Mesendoderm (in vitro differentiated cells): ENCODE data around the gene PHF11. TPM values are rescaled to one million over a fixed set of nuclear protein-coding genes. Genes with fewer than 3 reads are reported as not detected.

Source experiments
- DNase-seq: peaks from one replicate; pipeline ENCODE4 v3.0.0; 2013
- H2AK5ac ChIP-seq: 2 replicates; pipeline ENCODE4 v1.6.1; 2013; ENCODE audit warnings: low read length, inconsistent platforms
- H2BK120ac ChIP-seq: 2 replicates; pipeline ENCODE4 v1.6.1; 2013; ENCODE audit warnings: low read depth, mild to moderate bottlenecking, low read length, moderate library complexity, mixed read lengths
- H2BK15ac ChIP-seq: replicated peaks from 2 replicates; pipeline ENCODE4 v1.6.1; 2013; ENCODE audit warnings: low read depth, mild to moderate bottlenecking, moderate library complexity
- H2BK5ac ChIP-seq: 2 replicates; pipeline ENCODE4 v1.6.1; 2013; ENCODE audit warnings: low read length, inconsistent platforms
- H3K18ac ChIP-seq: 2 replicates; pipeline ENCODE4 v1.6.1; 2013; ENCODE audit warnings: mild to moderate bottlenecking, low read length, mixed read lengths
- H3K23ac ChIP-seq: one replicate; pipeline ENCODE4 v1.6.1; 2013; ENCODE audit warnings: low read length
- H3K27ac ChIP-seq: 2 replicates; pipeline ENCODE4 v1.5.1; 2013; ENCODE audit warnings: low read depth, mild to moderate bottlenecking, inconsistent platforms, low read length, moderate library complexity
- H3K27me3 ChIP-seq: 2 replicates; pipeline ENCODE4 v1.6.1; 2013; ENCODE audit warnings: low read length, control low read depth, mild to moderate bottlenecking, inconsistent platforms; ENCODE audit not compliant: insufficient read depth, poor library complexity
- H3K36me3 ChIP-seq: 2 replicates; pipeline ENCODE4 v1.6.1; 2013; ENCODE audit warnings: low read length, inconsistent platforms; ENCODE audit not compliant: control insufficient read depth, insufficient read depth
- H3K4ac ChIP-seq: one replicate; pipeline ENCODE4 v1.6.1; 2013; ENCODE audit warnings: low read depth, mild to moderate bottlenecking, low read length, moderate library complexity
- H3K4me1 ChIP-seq: 2 replicates; pipeline ENCODE4 v1.6.1; 2013; ENCODE audit warnings: low read depth, low read length, inconsistent platforms; ENCODE audit not compliant: control insufficient read depth
- H3K4me2 ChIP-seq: 2 replicates; pipeline ENCODE4 v1.6.1; 2013; ENCODE audit warnings: low read length
- H3K4me3 ChIP-seq: 2 replicates; pipeline ENCODE4 v1.5.1; 2013; ENCODE audit warnings: mild to moderate bottlenecking, low read length
- H3K56ac ChIP-seq: one replicate; pipeline ENCODE4 v1.6.1; 2013; ENCODE audit warnings: low read length
- H3K79me1 ChIP-seq: 2 replicates; pipeline ENCODE4 v1.6.1; 2013; ENCODE audit warnings: low read length, inconsistent platforms
- H3K79me2 ChIP-seq: 2 replicates; pipeline ENCODE4 v1.6.1; 2013; ENCODE audit warnings: mild to moderate bottlenecking, low read length; ENCODE audit not compliant: control insufficient read depth, insufficient read depth
- H3K9ac ChIP-seq: 2 replicates; pipeline ENCODE4 v1.6.1; 2013; ENCODE audit warnings: low read length, inconsistent platforms
- H4K5ac ChIP-seq: one replicate; pipeline ENCODE4 v1.6.1; 2013; ENCODE audit warnings: low read length
- H4K8ac ChIP-seq: one replicate; pipeline ENCODE4 v1.6.1; 2013; ENCODE audit warnings: low read depth, mild to moderate bottlenecking, control low read depth, low read length, moderate library complexity
- WGBS: extraction: QIAGEN DNeasy Blood & Tissue Kit; methylation state at CpG from one replicate; pipeline ENCODE4 v1.1.7; 2013; ENCODE audit warnings: low lambda C conversion rate, missing lambda C conversion rate; ENCODE audit not compliant: insufficient coverage; ENCODE audit errors: extremely low coverage; 5-methylcytosine and 5-hydroxymethylcytosine counted together
- polyA plus RNA-seq, 2 experiments: library from polyadenylated mRNA; stranded (reverse); fragments of 200-250 nt; gene quantifications; one replicate each; pipeline ENCODE4 v1.2.3, GENCODE V29; 2013

PHF11 gene
- polyA plus RNA-seq (2013, experiment 1 of 2), result 9.3 TPM
- 9.1 TPM for polyA plus RNA-seq (2013, experiment 2 of 2)

- Histone ChIP-seq H3K23ac (no peak within 1 kb of the TSS), H3K27me3 (no peaks in the 10 kb centered on the region), H3K27ac (peak within 1 kb of the TSS; percentile 68), H3K4ac (peak within 1 kb of the TSS; percentile 41), H4K5ac (no peak within 1 kb of the TSS), H2AK5ac (no peak within 1 kb of the TSS), H2BK120ac (no peak within 1 kb of the TSS), H3K56ac (peak within 1 kb of the TSS; percentile 86), H2BK15ac (no peak within 1 kb of the TSS), H2BK5ac (no peak within 1 kb of the TSS), H3K79me1 (no peaks in the 10 kb centered on the region), H4K8ac (peak within 1 kb of the TSS; percentile 95), H3K4me1 (no peaks in the 10 kb centered on the region), H3K79me2 (no peaks in the 10 kb centered on the region), H3K4me3 (peak within 1 kb of the TSS; percentile 55), H3K36me3 (no peaks in the 10 kb centered on the region), H3K9ac (peak within 1 kb of the TSS; percentile 72), H3K18ac (peak within 1 kb of the TSS; percentile 78), H3K4me2 (peak within 1 kb of the TSS; percentile 31)
- WGBS, result no CpG with 5 or more reads among the region's 71 CpGs
- DNase-seq, result peak; percentile 84
Observed at GRCh38 chr13:49495783-49496762, at the start of gene PHF11. TSS of gene PHF11 (plus strand) at chr13:49495953. CDS start at chr13:49496002, 49 bp downstream.

GRCh38 chr13:49446473-49446872 is 49.3 kb upstream of the PHF11 start:
- Histone ChIP-seq H2BK120ac (no peak overlapping the region), H3K23ac (no peak overlapping the region), H4K8ac (no peak overlapping the region), H4K5ac (no peak overlapping the region), H3K4me1 (no peaks in the 10 kb centered on the region), H2BK15ac (no peak overlapping the region), H2AK5ac (no peak overlapping the region), H3K56ac (no peak overlapping the region), H3K36me3 (no peaks in the 10 kb centered on the region), H3K9ac (no peak overlapping the region), H3K27ac (no peak overlapping the region), H3K4me3 (no peak overlapping the region), H3K4me2 (no peak overlapping the region), H3K4ac (no peak overlapping the region), H3K79me2 (no peaks in the 10 kb centered on the region), H2BK5ac (no peak overlapping the region), H3K79me1 (no peaks in the 10 kb centered on the region), H3K18ac (no peak overlapping the region), H3K27me3 (no peaks in the 10 kb centered on the region)
- no peak for DNase-seq

- Histone ChIP-seq H2BK15ac (no peak overlapping the region), H3K79me1 (no peaks in the 10 kb centered on the region), H3K4me1 (no peaks in the 10 kb centered on the region), H2BK120ac (no peak overlapping the region), H3K36me3 (no peaks in the 10 kb centered on the region), H4K5ac (no peak overlapping the region), H3K4me2 (no peak overlapping the region), H2BK5ac (no peak overlapping the region), H3K4ac (no peak overlapping the region), H3K23ac (no peak overlapping the region), H3K9ac (no peak overlapping the region), H3K27me3 (no peaks in the 10 kb centered on the region), H3K56ac (no peak overlapping the region), H3K27ac (no peak overlapping the region), H3K18ac (no peak overlapping the region), H3K4me3 (no peak overlapping the region), H2AK5ac (no peak overlapping the region), H4K8ac (no peak overlapping the region), H3K79me2 (no peaks in the 10 kb centered on the region)
- no CpG with 5 or more reads among the region's 2 CpGs for WGBS
- DNase-seq, result no peak
Observed at GRCh38 chr13:49448753-49449152, 47.0 kb upstream of the PHF11 start.

GRCh38 chr13:49450105-49450819 is 45.5 kb upstream of the PHF11 start:
- H3K9ac ChIP-seq, result no peak overlapping the region
- H3K56ac ChIP-seq, result no peak overlapping the region
- no peak overlapping the region for H3K4ac ChIP-seq
- no peaks in the 10 kb centered on the region for H3K79me2 ChIP-seq
- no peak overlapping the region for H2AK5ac ChIP-seq
- no peaks in the 10 kb centered on the region for H3K79me1 ChIP-seq
- H4K5ac ChIP-seq, result no peak overlapping the region
- H2BK15ac ChIP-seq, result no peak overlapping the region
- H3K4me1 ChIP-seq, result no peaks in the 10 kb centered on the region
- H3K36me3 ChIP-seq, result no peaks in the 10 kb centered on the region
- DNase-seq, result no peak
- no peaks in the 10 kb centered on the region for H3K27me3 ChIP-seq
- no peak overlapping the region for H4K8ac ChIP-seq
- no peak overlapping the region for H3K4me2 ChIP-seq
- WGBS, result no CpG with 5 or more reads among the region's 3 CpGs
- no peak overlapping the region for H2BK5ac ChIP-seq
- H3K18ac ChIP-seq, result no peak overlapping the region
- no peak overlapping the region for H3K4me3 ChIP-seq
- no peak overlapping the region for H3K27ac ChIP-seq
- no peak overlapping the region for H2BK120ac ChIP-seq
- H3K23ac ChIP-seq, result no peak overlapping the region

GRCh38 chr13:49452725-49453457 is 42.9 kb upstream of the PHF11 start:
- Histone ChIP-seq H3K27me3 (no peaks in the 10 kb centered on the region), H3K79me2 (no peaks in the 10 kb centered on the region), H2AK5ac (no peak overlapping the region), H2BK5ac (no peak overlapping the region), H3K18ac (no peak overlapping the region), H3K36me3 (no peaks in the 10 kb centered on the region), H2BK120ac (no peak overlapping the region), H4K5ac (no peak overlapping the region), H3K4me3 (no peak overlapping the region), H3K4ac (no peak overlapping the region), H3K56ac (no peak overlapping the region), H3K23ac (no peak overlapping the region), H2BK15ac (no peak overlapping the region), H3K4me2 (no peak overlapping the region), H3K9ac (no peak overlapping the region), H4K8ac (no peak overlapping the region), H3K79me1 (no peaks in the 10 kb centered on the region), H3K27ac (no peak overlapping the region), H3K4me1 (no peaks in the 10 kb centered on the region)
- DNase-seq, result no peak
- WGBS, result no CpG with 5 or more reads among the region's 8 CpGs
